Stomach (tissue), 4 donors: ENCODE results near the gene NUP133.

ENCODE experiments used
- CTCF ChIP-seq, 7 experiments: fragments of 450-650 bp in 4 of 7; fragments of 200-600 bp in 3 of 7; sonication (generic) in 3 of 7; IDR thresholded peaks; one replicate each; pipeline ENCODE4 v1.5.1; 2016 to 2019; ENCODE audit warnings: antibody characterized with exemption in 7 of 7, control low read depth in 2 of 7, mild to moderate bottlenecking in 1 of 7
- POLR2A ChIP-seq, 4 donors: fragments of 450-650 bp; IDR thresholded peaks; one replicate each; pipeline ENCODE4 v1.6.1; 2016; ENCODE audit warnings: antibody characterized with exemption in 4 of 4, control low read depth in 2 of 4, mild to moderate bottlenecking in 1 of 4, moderate library complexity in 1 of 4

- TF ChIP-seq CTCF (IDR thresholded peaks at IDR 0.05), result no peak
- no peak for TF ChIP-seq POLR2A (IDR thresholded peaks at IDR 0.05)
Measured at GRCh38 chr1:229485318-229485717, 22.8 kb downstream of the NUP133 start.
